Caco-2 (cell line): ENCODE results near the gene TTC33. TPM values are rescaled to one million over a fixed set of nuclear protein-coding genes. Genes with fewer than 3 reads are reported as not detected.
"Not testable (repeated sequence)": the region's sequence is repeated elsewhere in the genome, so short reads cannot be mapped to it uniquely, and the experiment has no call there.

Experiments
- BruUV-seq: library from RNA; stranded (reverse); fragments of 400-500 nt; replicated peaks from 2 replicates; lab custom pipeline; 2021; lab: Mats Ljungman, UMichigan
- CTCF ChIA-PET: fragments of 300-600 bp; sonication (Branson Sonifier 250); formaldehyde crosslinking; loops from one replicate; lab custom pipeline; 2022; ENCODE audit warnings: antibody characterized with exemption; lab: Charles Lee
- POLR2A ChIA-PET: fragments of 300-600 bp; sonication (Branson Sonifier 250); formaldehyde crosslinking; loops from one replicate; lab custom pipeline; 2022; ENCODE audit warnings: antibody characterized with exemption; lab: Charles Lee
- DNase-seq, 2 experiments: peaks; one replicate each; pipeline versions ENCODE4 v3.0.0 to v3.0.0-alpha.2; 2020 to 2022
- H3K27me3 ChIP-seq: replicated peaks from 2 replicates; pipeline ENCODE4 v1.6.0; 2011; ENCODE audit warnings: low read length; ENCODE audit not compliant: control insufficient read depth, insufficient read depth
- H3K36me3 ChIP-seq: 2 replicates; pipeline ENCODE4 v1.5.1; 2011; ENCODE audit warnings: low read length; ENCODE audit not compliant: control insufficient read depth, insufficient read depth
- H3K4me1 ChIP-seq: fragments of 250-450 bp; sonication (Bioruptor Pico); 2 replicates; pipeline ENCODE4 v1.5.1; 2020; ENCODE audit warnings: mild to moderate bottlenecking
- H3K4me3 ChIP-seq: 2 replicates; pipeline ENCODE4 v1.5.1; 2011; ENCODE audit warnings: low read depth, mild to moderate bottlenecking, control low read depth, low read length
- H3K9me3 ChIP-seq: fragments of 250-450 bp; sonication (Bioruptor Pico); 2 replicates; pipeline ENCODE4 v1.5.1; 2020; ENCODE audit warnings: mild to moderate bottlenecking, moderate library complexity
- H3K27ac Mint-ChIP-seq: one replicate; pipeline ENCODE4 v1.8.0; 2022; ENCODE audit warnings: mixed read lengths; ENCODE audit not compliant: unreplicated experiment
- H3K27me3 Mint-ChIP-seq: one replicate; pipeline ENCODE4 v1.8.0; 2022; ENCODE audit warnings: mixed read lengths; ENCODE audit not compliant: insufficient read depth, unreplicated experiment
- H3K36me3 Mint-ChIP-seq: one replicate; pipeline ENCODE4 v1.8.0; 2022; ENCODE audit warnings: mild to moderate bottlenecking, mixed read lengths; ENCODE audit not compliant: insufficient read depth, unreplicated experiment
- H3K4me1 Mint-ChIP-seq: one replicate; pipeline ENCODE4 v1.8.0; 2022; ENCODE audit warnings: low read depth, mixed read lengths; ENCODE audit not compliant: unreplicated experiment
- H3K4me3 Mint-ChIP-seq: one replicate; pipeline ENCODE4 v1.8.0; 2022; ENCODE audit warnings: mild to moderate bottlenecking, moderate library complexity, mixed read lengths; ENCODE audit not compliant: unreplicated experiment
- H3K9me3 Mint-ChIP-seq: one replicate; pipeline ENCODE4 v1.8.0; 2022; ENCODE audit warnings: mixed read lengths; ENCODE audit not compliant: unreplicated experiment
- CTCF ChIP-seq, 2 experiments: fragments of 200-600 bp in 1 of 2; IDR thresholded peaks; 1 replicate in 1 of 2; 2 replicates in 1 of 2; pipeline versions ENCODE4 v1.5.1 to v1.8.0; 2011 to 2022; ENCODE audit warnings: antibody characterized with exemption in 1 of 2, control low read depth in 1 of 2, inconsistent platforms in 1 of 2, low read depth in 1 of 2, low read length in 1 of 2, mild to moderate bottlenecking in 1 of 2, moderate library complexity in 1 of 2; ENCODE audit not compliant: insufficient read depth in 1 of 2, severe bottlenecking in 1 of 2, unreplicated experiment in 1 of 2
- intact Hi-C: fragments of 100-400 bp; cut with micrococcal nuclease; formaldehyde crosslinking; loops from one replicate; pipeline ENCODE4 v1.10.0; 2022; ENCODE audit not compliant: unreplicated experiment
- total RNA-seq: library from RNA; stranded (reverse); gene quantifications from 2 replicates; pipeline ENCODE4 v1.2.3, GENCODE V29; 2022

TTC33 gene
- total RNA-seq, 1 experiment from 2014 or later, result 8.6 TPM

DNA sequence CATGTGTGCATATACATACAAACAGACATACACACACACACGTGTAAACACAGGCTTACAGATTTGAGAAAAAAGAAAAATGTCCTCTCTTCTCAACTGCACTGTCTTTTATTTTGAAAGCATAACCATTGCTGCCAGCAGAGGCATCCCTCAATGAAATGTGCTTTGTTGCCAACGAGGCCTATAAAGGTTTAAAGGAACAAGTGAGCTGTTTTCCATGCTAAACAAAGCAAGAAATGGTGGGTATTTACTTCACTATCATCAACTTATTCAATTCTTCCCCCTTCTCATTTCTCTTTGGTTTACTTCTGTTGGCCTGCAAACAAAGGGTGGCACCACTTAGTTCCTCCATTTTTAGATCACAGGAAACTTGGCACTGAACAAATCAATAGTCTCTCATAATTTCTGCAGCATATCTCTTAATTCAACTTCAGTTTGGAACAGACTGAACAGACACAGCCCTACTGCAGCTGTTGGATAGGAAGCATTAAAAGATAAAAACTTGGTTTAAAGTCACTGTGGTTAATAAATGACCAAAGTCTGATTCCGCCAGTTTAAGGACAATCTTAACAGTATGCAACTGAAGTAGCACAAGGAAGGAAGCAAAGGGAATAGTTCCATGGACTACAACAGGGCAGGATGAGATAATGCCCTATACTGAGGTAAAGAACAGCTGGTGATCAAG, 21.7 kb downstream of the TTC33 start:
- Mint-ChIP-seq H3K27ac (no peak overlapping the region), H3K4me3 (no peak overlapping the region), H3K27me3 (no peaks in the 10 kb centered on the region), H3K9me3 (no peaks in the 10 kb centered on the region), H3K36me3 (no peaks in the 10 kb centered on the region), H3K4me1 (peaks cover 23% of the 10 kb centered on the region)
- no peaks in the 10 kb centered on the region for H3K36me3 ChIP-seq
- no TSS peak for BruUV-seq
- H3K4me3 ChIP-seq, result no peak overlapping the region
- H3K9me3 ChIP-seq, result no peaks in the 10 kb centered on the region
- DNase-seq, result no peak
- intact Hi-C loops, result no loop called here
- no peaks in the 10 kb centered on the region for H3K27me3 ChIP-seq
- POLR2A ChIA-PET, result no interaction called here
- no peak for TF ChIP-seq CTCF (IDR thresholded peaks at IDR 0.05; ENCODE audit: insufficient read depth in 1 of 2, low read depth in 1 of 2, low read length in 1 of 2, severe bottlenecking in 1 of 2, unreplicated experiment in 1 of 2)
- peaks cover 23% of the 10 kb centered on the region for H3K4me1 ChIP-seq
- CTCF ChIA-PET, result no interaction called here

GRCh38 chr5:40733434-40733833, 22.3 kb downstream of the TTC33 start:
- intact Hi-C loops, result no loop called here
- no peak for TF ChIP-seq CTCF (IDR thresholded peaks at IDR 0.05; ENCODE audit: insufficient read depth in 1 of 2, low read depth in 1 of 2, low read length in 1 of 2, severe bottlenecking in 1 of 2, unreplicated experiment in 1 of 2)
- Mint-ChIP-seq H3K27me3 (no peaks in the 10 kb centered on the region), H3K4me1 (peaks cover 23% of the 10 kb centered on the region), H3K4me3 (no peak overlapping the region), H3K9me3 (no peaks in the 10 kb centered on the region), H3K36me3 (peaks cover under 1% of the 10 kb centered on the region), H3K27ac (no peak overlapping the region)
- H3K4me3 ChIP-seq, result no peak overlapping the region
- H3K4me1 ChIP-seq, result peaks cover 23% of the 10 kb centered on the region
- no TSS peak for BruUV-seq
- POLR2A ChIA-PET, result no interaction called here
- H3K27me3 ChIP-seq, result no peaks in the 10 kb centered on the region
- H3K36me3 ChIP-seq, result no peaks in the 10 kb centered on the region
- H3K9me3 ChIP-seq, result no peaks in the 10 kb centered on the region
- DNase-seq, result no peak
- CTCF ChIA-PET, result no interaction called here

DNA sequence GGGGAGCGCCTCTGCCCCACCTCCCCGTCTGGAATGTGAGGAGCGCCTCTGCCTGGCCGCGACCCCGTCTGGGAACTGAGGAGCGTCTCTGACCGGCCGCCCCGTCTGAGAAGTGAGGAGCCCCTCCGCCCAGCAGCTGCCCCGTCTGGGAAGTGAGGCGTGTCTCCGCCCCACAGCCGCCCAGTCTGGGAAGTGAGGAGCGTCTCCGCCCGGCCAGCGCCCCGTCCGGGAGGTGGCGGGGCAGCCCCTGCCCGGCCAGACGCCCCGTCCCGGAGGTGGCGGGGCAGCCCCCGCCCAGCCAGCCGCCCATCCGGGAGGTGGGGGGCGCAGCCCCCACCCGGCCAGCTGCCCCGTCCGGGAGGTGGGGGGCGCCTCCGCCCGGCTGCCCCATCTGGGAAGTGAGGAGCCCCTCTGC, 33.3 kb downstream of the TTC33 start:
- intact Hi-C loops, H3K27ac Mint-ChIP-seq, H3K9me3 ChIP-seq, H3K27me3 ChIP-seq, H3K9me3 Mint-ChIP-seq, H3K27me3 Mint-ChIP-seq, H3K4me1 ChIP-seq, H3K4me1 Mint-ChIP-seq, POLR2A ChIA-PET, DNase-seq, H3K4me3 ChIP-seq, H3K36me3 ChIP-seq, BruUV-seq, CTCF ChIA-PET, H3K4me3 Mint-ChIP-seq: not testable (repeated sequence)
- peaks cover 13% of the 10 kb centered on the region for H3K36me3 Mint-ChIP-seq
